IMR-90 (cell line): ENCODE data around the gene CDK6. TPM values are rescaled to one million over a fixed set of nuclear protein-coding genes. Genes with fewer than 3 reads are reported as not detected.

ENCODE experiments used
- ATAC-seq: fragments of 200-7000 bp; cut with Tn5 transposase; 2 replicates; pipeline ENCODE4 v1.9.1; 2020; ENCODE audit warnings: low read depth, mild to moderate bottlenecking, moderate library complexity
- BruUV-seq: library from RNA; stranded (reverse); fragments of 400-500 nt; replicated peaks from 2 replicates; lab custom pipeline; 2021; lab: Mats Ljungman, UMichigan
- CTCF ChIA-PET: fragments of 300-600 bp; formaldehyde crosslinking; extraction: SDS; loops from one replicate; lab custom pipeline; 2021; ENCODE audit warnings: antibody characterized with exemption; lab: Yijun Ruan, JAX
- POLR2A ChIA-PET: fragments of 300-600 bp; sonication (Branson Sonifier 250); formaldehyde crosslinking; loops from one replicate; lab custom pipeline; 2022; ENCODE audit warnings: antibody characterized with exemption; ENCODE audit not compliant: unreplicated experiment; lab: Charles Lee
- DNase-seq: peaks from one replicate; pipeline ENCODE4 v3.0.0; 2013
- H2AFZ ChIP-seq: replicated peaks from 2 replicates; pipeline ENCODE3; 2013; ENCODE audit warnings: low read length, mild to moderate bottlenecking; ENCODE audit not compliant: poor library complexity
- H2AK5ac ChIP-seq: 2 replicates; pipeline ENCODE4 v1.6.1; 2013; ENCODE audit warnings: low read depth, low read length, inconsistent platforms
- H2AK9ac ChIP-seq: replicated peaks from 2 replicates; pipeline ENCODE3; 2013; ENCODE audit warnings: mild to moderate bottlenecking, low read depth, low read length, moderate library complexity; ENCODE audit not compliant: poor library complexity
- H2BK120ac ChIP-seq: 2 replicates; pipeline ENCODE4 v1.6.1; 2013; ENCODE audit warnings: low read depth, low read length, inconsistent platforms
- H2BK15ac ChIP-seq: 3 replicates; pipeline ENCODE4 v1.6.1; 2013; ENCODE audit warnings: low read depth, low read length, inconsistent platforms
- H2BK20ac ChIP-seq: 2 replicates; pipeline ENCODE4 v1.6.1; 2013; ENCODE audit warnings: low read depth, mild to moderate bottlenecking, inconsistent platforms, low read length, moderate library complexity
- H2BK5ac ChIP-seq: 2 replicates; pipeline ENCODE4 v1.6.1; 2013; ENCODE audit warnings: mild to moderate bottlenecking, low read depth, low read length, inconsistent platforms; ENCODE audit not compliant: poor library complexity, severe bottlenecking
- H3K14ac ChIP-seq: replicated peaks from 2 replicates; pipeline ENCODE4 v1.6.1; 2013; ENCODE audit warnings: low read depth, low read length, inconsistent platforms
- H3K18ac ChIP-seq: 2 replicates; pipeline ENCODE4 v1.6.1; 2013; ENCODE audit warnings: low read depth, low read length, control low read depth
- H3K23ac ChIP-seq: 2 replicates; pipeline ENCODE4 v1.6.1; 2013; ENCODE audit warnings: low read depth, low read length, inconsistent platforms
- H3K27ac ChIP-seq: 2 replicates; pipeline ENCODE4 v1.5.1; 2013; ENCODE audit warnings: mild to moderate bottlenecking, control low read depth, low read length; ENCODE audit not compliant: insufficient read depth
- H3K27me3 ChIP-seq: 2 replicates; pipeline ENCODE4 v1.6.1; 2013; ENCODE audit warnings: low read length; ENCODE audit not compliant: control insufficient read depth, insufficient read depth
- H3K36me3 ChIP-seq: 2 replicates; pipeline ENCODE4 v1.6.1; 2013; ENCODE audit warnings: low read length, mixed read lengths; ENCODE audit not compliant: control insufficient read depth, insufficient read depth
- H3K4ac ChIP-seq: 2 replicates; pipeline ENCODE4 v1.6.1; 2013; ENCODE audit warnings: low read depth, low read length, inconsistent platforms
- H3K4me1 ChIP-seq: 2 replicates; pipeline ENCODE4 v1.6.1; 2013; ENCODE audit warnings: low read length, mixed read lengths; ENCODE audit not compliant: control insufficient read depth, insufficient read depth
- H3K4me2 ChIP-seq: 2 replicates; pipeline ENCODE4 v1.6.1; 2013; ENCODE audit warnings: low read depth, mild to moderate bottlenecking, control low read depth, low read length, moderate library complexity
- H3K4me3 ChIP-seq: 2 replicates; pipeline ENCODE4 v1.5.1; 2013; ENCODE audit warnings: low read depth, mild to moderate bottlenecking, control low read depth, low read length, moderate library complexity; ENCODE audit not compliant: insufficient read depth
- H3K56ac ChIP-seq: 2 replicates; pipeline ENCODE4 v1.6.1; 2013; ENCODE audit warnings: low read length, inconsistent platforms; ENCODE audit not compliant: insufficient read depth; ENCODE audit errors: extremely low read depth
- H3K79me1 ChIP-seq, 2 experiments: 2 replicates each; pipeline ENCODE4 v1.6.1; 2013; ENCODE audit warnings: low read length in 2 of 2, inconsistent platforms in 1 of 2, low read depth in 1 of 2
- H3K9ac ChIP-seq: 2 replicates; pipeline ENCODE4 v1.6.1; 2013; ENCODE audit warnings: low read depth, low read length, control low read depth
- H3K9me1 ChIP-seq: 2 replicates; pipeline ENCODE4 v1.6.1; 2013; ENCODE audit warnings: low read length, inconsistent platforms; ENCODE audit not compliant: insufficient read depth
- H3K9me3 ChIP-seq: 2 replicates; pipeline ENCODE4 v1.6.1; 2013; ENCODE audit warnings: low read length; ENCODE audit not compliant: control insufficient read depth, insufficient read depth
- H4K20me1 ChIP-seq: 2 replicates; pipeline ENCODE4 v1.6.1; 2013; ENCODE audit warnings: low read length, inconsistent platforms; ENCODE audit not compliant: insufficient read depth
- H4K5ac ChIP-seq: 2 replicates; pipeline ENCODE4 v1.6.1; 2013; ENCODE audit warnings: mild to moderate bottlenecking, low read depth, low read length, control low read depth
- H4K8ac ChIP-seq, 2 experiments: 2 replicates each; pipeline ENCODE4 v1.6.1; 2013; ENCODE audit warnings: low read depth in 2 of 2, low read length in 2 of 2, control low read depth in 1 of 2, inconsistent platforms in 1 of 2
- H4K91ac ChIP-seq: 2 replicates; pipeline ENCODE4 v1.6.1; 2013; ENCODE audit warnings: low read depth, low read length, inconsistent platforms; ENCODE audit not compliant: insufficient read depth
- BHLHE40 ChIP-seq: fragments of 150-350 bp; IDR thresholded peaks from 2 replicates; pipeline ENCODE4 v1.6.1; 2016; ENCODE audit warnings: mild to moderate bottlenecking, low read depth, low read length
- CEBPB ChIP-seq: IDR thresholded peaks from 2 replicates; pipeline ENCODE4 v1.6.1; 2012; ENCODE audit warnings: low read depth, low read length, improper control_type of control experiment
- CHD1 ChIP-seq: IDR thresholded peaks from 2 replicates; pipeline ENCODE4 v1.6.1; 2012; ENCODE audit warnings: low read depth, low read length, improper control_type of control experiment
- FOS ChIP-seq: fragments of 150-350 bp; IDR thresholded peaks from 2 replicates; pipeline ENCODE4 v1.6.1; 2016; ENCODE audit warnings: low read depth, low read length
- MAFK ChIP-seq: IDR thresholded peaks from 2 replicates; pipeline ENCODE4 v1.6.1; 2012; ENCODE audit warnings: low read depth, low read length, improper control_type of control experiment
- MAZ ChIP-seq: IDR thresholded peaks from 2 replicates; pipeline ENCODE4 v1.6.1; 2012; ENCODE audit warnings: low read depth, mild to moderate bottlenecking, low read length, improper control_type of control experiment, moderate library complexity, borderline replicate concordance
- MXI1 ChIP-seq: IDR thresholded peaks from 2 replicates; pipeline ENCODE4 v1.6.1; 2012; ENCODE audit warnings: low read depth, mild to moderate bottlenecking, low read length, moderate library complexity, borderline replicate concordance
- POLR2A ChIP-seq: IDR thresholded peaks from 2 replicates; pipeline ENCODE4 v1.6.1; 2012; ENCODE audit warnings: mild to moderate bottlenecking, low read depth, low read length
- RAD21 ChIP-seq: IDR thresholded peaks from 2 replicates; pipeline ENCODE4 v1.6.1; 2012; ENCODE audit warnings: low read length, improper control_type of control experiment
- RCOR1 ChIP-seq: IDR thresholded peaks from 2 replicates; pipeline ENCODE4 v1.6.1; 2012; ENCODE audit warnings: mild to moderate bottlenecking, low read length, improper control_type of control experiment; ENCODE audit not compliant: insufficient replicate concordance
- RFX5 ChIP-seq: IDR thresholded peaks from 2 replicates; pipeline ENCODE4 v1.8.0; 2012; ENCODE audit warnings: low read depth, mild to moderate bottlenecking, low read length, moderate library complexity
- SMC3 ChIP-seq: fragments of 150-350 bp; IDR thresholded peaks from 2 replicates; pipeline ENCODE4 v1.6.1; 2016; ENCODE audit warnings: low read depth, mild to moderate bottlenecking, antibody characterized with exemption, low read length, moderate library complexity
- USF2 ChIP-seq: fragments of 150-350 bp; IDR thresholded peaks from 2 replicates; pipeline ENCODE4 v1.6.1; 2017; ENCODE audit warnings: mild to moderate bottlenecking, antibody characterized with exemption, low read length, low read depth
- WGBS, 2 experiments: methylation state at CpG; one replicate each; pipeline versions ENCODE4 v1.1.5 to v1.1.7; 2013; ENCODE audit warnings: missing lambda C conversion rate in 2 of 2; ENCODE audit not compliant: insufficient read length in 1 of 2; ENCODE audit errors: extremely low coverage in 2 of 2; 5-methylcytosine and 5-hydroxymethylcytosine counted together
- dilution Hi-C: fragments of 300-500 bp; cut with HindIII; formaldehyde crosslinking; loops from one replicate; pipeline ENCODE4 v1.14.3; 2018; ENCODE audit warnings: low sequenced_read_pairs; ENCODE audit not compliant: unreplicated experiment
- in situ Hi-C: fragments of 300-500 bp; cut with MboI; formaldehyde crosslinking; loops from 3 replicates; pipeline ENCODE4 v1.14.3; 2019; ENCODE audit warnings: low sequenced_read_pairs, inconsistent platforms, mixed read lengths
- intact Hi-C: fragments of 100-400 bp; cut with micrococcal nuclease; formaldehyde crosslinking; loops from 2 replicates; pipeline ENCODE4 v1.10.0; 2022
- polyA plus RNA-seq, 3 experiments: library from polyadenylated mRNA; depleted of rRNA; stranded (reverse); fragments of >200 nt; gene quantifications; 2 replicates each; pipeline ENCODE4 v1.2.3, GENCODE V29; 2012; ENCODE audit warnings: low replicate concordance in 1 of 3
- total RNA-seq: library from RNA; depleted of rRNA; stranded (reverse); fragments of >200 nt; gene quantifications from 2 replicates; pipeline ENCODE4 v1.2.3, GENCODE V29; 2012
- TF ChIP-seq, protein P1 (sequence below): conservative IDR thresholded peaks from 2 replicates; pipeline ENCODE4 v1.5.1; 2012; ENCODE audit warnings: mild to moderate bottlenecking, low read depth, low read length, improper control_type of control experiment

CDK6 gene
- total and polyA plus RNA-seq, 2 of the 4 experiments (the other 2 are of a cell fraction), result 21.5 to 195 TPM

DNA sequence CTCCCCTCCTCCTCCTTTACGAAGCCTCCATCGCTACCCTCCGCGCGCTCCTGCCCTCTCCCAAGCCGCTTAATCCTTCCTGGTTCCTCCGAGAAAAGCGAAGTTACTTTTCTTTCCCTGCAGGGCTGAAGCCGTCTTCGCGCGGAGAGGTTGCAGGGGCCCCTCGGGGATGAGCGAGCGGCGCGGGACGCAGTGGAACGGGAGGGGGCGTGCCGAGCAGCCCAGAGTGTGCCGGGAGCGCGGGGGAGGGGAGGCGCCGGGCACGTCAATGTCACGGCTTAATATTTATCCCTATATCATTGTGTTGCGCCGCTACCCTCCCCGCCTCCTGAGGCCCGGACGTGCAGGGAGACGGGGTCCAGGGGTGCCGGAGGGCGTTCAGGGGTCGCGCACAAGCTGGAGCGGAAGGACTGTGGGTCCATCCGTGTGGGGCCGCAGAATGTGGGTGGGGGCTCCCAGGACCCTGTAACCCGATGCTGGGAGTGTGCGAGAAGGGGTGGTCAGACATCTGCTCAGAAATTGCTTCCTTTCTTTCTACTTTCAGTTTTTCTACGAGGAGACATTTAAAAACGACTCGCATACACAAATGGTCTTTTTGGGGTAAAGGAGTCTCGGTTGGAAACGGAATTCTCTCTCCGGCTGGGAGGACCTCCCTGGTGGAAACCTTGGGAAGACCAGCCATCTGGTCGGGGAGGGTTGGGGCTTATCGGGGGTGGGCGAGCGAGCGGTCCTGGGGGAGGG, 2.4 kb downstream of the CDK6 start:
- no TSS peak for BruUV-seq
- H3K9me1 ChIP-seq, result 0 out of 2 replicates have a peak, but pooled peaks cover 3% of the 10 kb centered on the region
- WGBS, 2 experiments, result 0% methylated on average over 6 of the region's 54 CpGs; no CpG with 5 or more reads in 1 of the 2 experiments
- peak; percentile 78 for DNase-seq
- peaks cover 6% of the 10 kb centered on the region; the same call in 1 of the 2 replicates for H3K4me1 ChIP-seq
- no peaks in the 10 kb centered on the region for H3K9me3 ChIP-seq
- peaks cover 0 to 24% of the 10 kb centered on the region in 2 experiments; a peak in 2 of 4 replicates for H3K79me1 ChIP-seq
- ChIA-PET POLR2A (interaction anchor here (0.9 kb wide), 1 partner anchor 9 kb away, joined by 3 read pairs; no protein-coding TSS in a partner anchor), CTCF (no interaction called here)
- peak overlapping the region; percentile 89 for H2AK5ac ChIP-seq
- H2BK20ac ChIP-seq, result peak overlapping the region; percentile 54
- dilution Hi-C loops (no loop called here), in situ Hi-C loops (loop anchor here (5.0 kb wide), 2 partner anchors 137 to 218 kb away; no protein-coding TSS in a partner anchor), intact Hi-C loops (loop anchor here (1.0 to 5.0 kb wide), 7 partner anchors 67 to 393 kb away; partner anchors contain the start of gene HEPACAM2)
- H3K36me3 ChIP-seq, result peaks cover 7% of the 10 kb centered on the region
- H2BK15ac ChIP-seq, result peak overlapping the region; percentile 59; the same call in 2 of the 3 replicates
- peak overlapping the region; percentile 98 for H3K9ac ChIP-seq
- peak overlapping the region; percentile 96 for H3K18ac ChIP-seq
- peak overlapping the region; percentile 72 for H4K5ac ChIP-seq
- H3K4me2 ChIP-seq, result peak overlapping the region; percentile 91
- H3K27me3 ChIP-seq, result no peaks in the 10 kb centered on the region
- H3K4me3 ChIP-seq, result peak overlapping the region; percentile 98
- peak; percentile 62 for ATAC-seq
- H3K14ac ChIP-seq, result peak overlapping the region; percentile 94
- peak overlapping the region; percentile 81 for H2AFZ ChIP-seq
- H2AK9ac ChIP-seq, result peak overlapping the region; percentile 87
- H4K20me1 ChIP-seq, result peaks cover 36% of the 10 kb centered on the region
- peak overlapping the region; percentile 70 to 82 for H4K8ac ChIP-seq
- H4K91ac ChIP-seq, result peak overlapping the region; percentile 97
- peak overlapping the region; percentile 97 for H3K4ac ChIP-seq
- H3K23ac ChIP-seq, result peak overlapping the region; percentile 100
- H2BK120ac ChIP-seq, result peak overlapping the region; percentile 85
- peak overlapping the region; percentile 93 for H2BK5ac ChIP-seq
- peak overlapping the region; percentile 98 for H3K27ac ChIP-seq
- H3K56ac ChIP-seq, result peak overlapping the region; percentile 95
- TF ChIP-seq MAZ (peak; percentile 66; the same call in 1 of the 2 replicates), CEBPB (no peak), RAD21 (peak; percentile 36), MAFK (no peak), SMC3 (peak; percentile 41; the same call in 1 of the 2 replicates), BHLHE40 (peak; percentile 79), FOS (0 out of 2 replicates have a peak, but pooled peaks have one; percentile 4), RFX5 (no peak), MXI1 (peak; percentile 86), RCOR1 (no peak), CHD1 (no peak), POLR2A (no peak; the same call in 1 of the 2 replicates), USF2 (no peak)
- TF ChIP-seq, protein P1, sequence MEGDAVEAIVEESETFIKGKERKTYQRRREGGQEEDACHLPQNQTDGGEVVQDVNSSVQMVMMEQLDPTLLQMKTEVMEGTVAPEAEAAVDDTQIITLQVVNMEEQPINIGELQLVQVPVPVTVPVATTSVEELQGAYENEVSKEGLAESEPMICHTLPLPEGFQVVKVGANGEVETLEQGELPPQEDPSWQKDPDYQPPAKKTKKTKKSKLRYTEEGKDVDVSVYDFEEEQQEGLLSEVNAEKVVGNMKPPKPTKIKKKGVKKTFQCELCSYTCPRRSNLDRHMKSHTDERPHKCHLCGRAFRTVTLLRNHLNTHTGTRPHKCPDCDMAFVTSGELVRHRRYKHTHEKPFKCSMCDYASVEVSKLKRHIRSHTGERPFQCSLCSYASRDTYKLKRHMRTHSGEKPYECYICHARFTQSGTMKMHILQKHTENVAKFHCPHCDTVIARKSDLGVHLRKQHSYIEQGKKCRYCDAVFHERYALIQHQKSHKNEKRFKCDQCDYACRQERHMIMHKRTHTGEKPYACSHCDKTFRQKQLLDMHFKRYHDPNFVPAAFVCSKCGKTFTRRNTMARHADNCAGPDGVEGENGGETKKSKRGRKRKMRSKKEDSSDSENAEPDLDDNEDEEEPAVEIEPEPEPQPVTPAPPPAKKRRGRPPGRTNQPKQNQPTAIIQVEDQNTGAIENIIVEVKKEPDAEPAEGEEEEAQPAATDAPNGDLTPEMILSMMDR, result peak; percentile 31
